WTC11 (cell line): Measurements from ENCODE around the gene SMURF1. TPM values are rescaled to one million over a fixed set of nuclear protein-coding genes. Genes with fewer than 3 reads are reported as not detected.

Source experiments
- ATAC-seq: fragments of 200-7000 bp; cut with Tn5 transposase; 2 replicates; pipeline ENCODE4 v1.10.0; 2021; ENCODE audit warnings: mild to moderate bottlenecking, moderate library complexity
- CTCF ChIA-PET: fragments of 300-600 bp; sonication (Branson Sonifier 250); formaldehyde crosslinking; loops from one replicate; lab custom pipeline; 2021; ENCODE audit warnings: antibody characterized with exemption; lab: Charles Lee
- POLR2A ChIA-PET: fragments of 350-600 bp; sonication (Branson Sonifier 250); formaldehyde crosslinking; loops from one replicate; lab custom pipeline; 2021; ENCODE audit warnings: antibody characterized with exemption; lab: Charles Lee
- DNase-seq: peaks from one replicate; pipeline ENCODE4 v3.0.0; 2021; ENCODE audit warnings: low spot score
- H3K27ac Mint-ChIP-seq: 2 replicates; pipeline ENCODE4 v1.8.0; 2021; ENCODE audit warnings: mixed read lengths
- H3K27me3 Mint-ChIP-seq: 2 replicates; pipeline ENCODE4 v1.8.0; 2021; ENCODE audit warnings: low read depth, mild to moderate bottlenecking, moderate library complexity, mixed read lengths
- H3K36me3 Mint-ChIP-seq: 2 replicates; pipeline ENCODE4 v1.8.0; 2021; ENCODE audit warnings: mixed read lengths
- H3K4me1 Mint-ChIP-seq: 2 replicates; pipeline ENCODE4 v1.8.0; 2022; ENCODE audit warnings: mixed read lengths
- H3K4me3 Mint-ChIP-seq: 2 replicates; pipeline ENCODE4 v1.8.0; 2021; ENCODE audit warnings: mild to moderate bottlenecking, moderate library complexity, mixed read lengths
- H3K9me3 Mint-ChIP-seq: 2 replicates; pipeline ENCODE4 v1.8.0; 2021; ENCODE audit warnings: mixed read lengths
- AFF4 ChIP-seq: sonication (generic); formaldehyde crosslinking; IDR thresholded peaks from 2 replicates; pipeline ENCODE4 v1.8.1; 2023; ENCODE audit warnings: mild to moderate bottlenecking, missing genetic modification reagents, borderline replicate concordance
- ATF1 ChIP-seq: sonication (generic); formaldehyde crosslinking; IDR thresholded peaks from 2 replicates; pipeline ENCODE4 v1.8.1; 2023; ENCODE audit warnings: mild to moderate bottlenecking, moderate library complexity, missing genetic modification reagents
- CDX4 ChIP-seq: fragments of 250-450 bp; sonication (Bioruptor Pico); IDR thresholded peaks from 2 replicates; pipeline ENCODE4 v1.9.0; 2021; ENCODE audit warnings: moderate library complexity, mild to moderate bottlenecking, inconsistent platforms, borderline replicate concordance
- GABPB1 ChIP-seq: sonication (generic); formaldehyde crosslinking; IDR thresholded peaks from 2 replicates; pipeline ENCODE4 v1.8.1; 2023; ENCODE audit warnings: mild to moderate bottlenecking, missing genetic modification reagents
- JUN ChIP-seq: sonication (generic); formaldehyde crosslinking; IDR thresholded peaks from 2 replicates; pipeline ENCODE4 v1.8.0; 2023; ENCODE audit warnings: mild to moderate bottlenecking, missing genetic modification reagents
- NR3C1 ChIP-seq: sonication (generic); formaldehyde crosslinking; conservative IDR thresholded peaks from 2 replicates; pipeline ENCODE4 v1.8.1; 2023; ENCODE audit warnings: low read depth, mild to moderate bottlenecking, missing genetic modification reagents
- RELA ChIP-seq: sonication (generic); formaldehyde crosslinking; IDR thresholded peaks from 2 replicates; pipeline ENCODE4 v1.8.1; 2022; ENCODE audit warnings: missing genetic modification reagents, mild to moderate bottlenecking, borderline replicate concordance
- SMAD3 ChIP-seq: sonication (generic); formaldehyde crosslinking; IDR thresholded peaks from 2 replicates; pipeline ENCODE4 v1.8.0; 2022; ENCODE audit warnings: missing genetic modification reagents, mild to moderate bottlenecking, borderline replicate concordance
- SOX15 ChIP-seq: fragments of 250-450 bp; sonication (Bioruptor Pico); IDR thresholded peaks from 2 replicates; pipeline ENCODE4 v1.9.0; 2021; ENCODE audit warnings: mild to moderate bottlenecking
- SP1 ChIP-seq: sonication (generic); formaldehyde crosslinking; conservative IDR thresholded peaks from 2 replicates; pipeline ENCODE4 v1.8.1; 2022; ENCODE audit warnings: missing genetic modification reagents
- TCF7 ChIP-seq: sonication (generic); formaldehyde crosslinking; IDR thresholded peaks from 2 replicates; pipeline ENCODE4 v1.8.0; 2022; ENCODE audit warnings: mild to moderate bottlenecking, low read depth, missing genetic modification reagents, moderate library complexity
- TEAD1 ChIP-seq: sonication (generic); formaldehyde crosslinking; IDR thresholded peaks from 2 replicates; pipeline ENCODE4 v1.8.0; 2022; ENCODE audit warnings: mild to moderate bottlenecking, missing genetic modification reagents
- ZNF121 ChIP-seq: sonication (generic); formaldehyde crosslinking; IDR thresholded peaks from 2 replicates; pipeline ENCODE4 v1.8.0; 2023; ENCODE audit warnings: missing genetic modification reagents
- ZNF219 ChIP-seq: sonication (generic); formaldehyde crosslinking; IDR thresholded peaks from 2 replicates; pipeline ENCODE4 v1.8.0; 2023; ENCODE audit warnings: missing genetic modification reagents, mild to moderate bottlenecking, borderline replicate concordance
- ZNF281 ChIP-seq: sonication (generic); formaldehyde crosslinking; IDR thresholded peaks from 2 replicates; pipeline ENCODE4 v1.8.0; 2023; ENCODE audit warnings: mild to moderate bottlenecking, missing genetic modification reagents
- ZNF317 ChIP-seq: sonication (generic); formaldehyde crosslinking; IDR thresholded peaks from 2 replicates; pipeline ENCODE4 v1.8.1; 2023; ENCODE audit warnings: low read depth, mild to moderate bottlenecking, moderate library complexity, missing genetic modification reagents, borderline replicate concordance
- ZNF512 ChIP-seq: sonication (generic); formaldehyde crosslinking; IDR thresholded peaks from 2 replicates; pipeline ENCODE4 v1.8.1; 2022; ENCODE audit warnings: missing genetic modification reagents, borderline replicate concordance
- total RNA-seq: library from RNA; stranded (reverse); gene quantifications from 3 replicates; pipeline ENCODE4 v1.2.3, GENCODE V29; 2021

Gene SMURF1
- total RNA-seq, 1 experiment from 2014 or later, result 23.2 TPM

GRCh38 chr7:99128076-99128950, 15.6 kb downstream of the SMURF1 start:
- no peak for ATAC-seq
- Mint-ChIP-seq H3K4me3 (no peak overlapping the region), H3K4me1 (peaks cover 34% of the 10 kb centered on the region), H3K27ac (no peak overlapping the region), H3K9me3 (no peaks in the 10 kb centered on the region), H3K27me3 (no peaks in the 10 kb centered on the region), H3K36me3 (no peaks in the 10 kb centered on the region)
- CTCF ChIA-PET, result no interaction called here
- POLR2A ChIA-PET, result no interaction called here
- TF ChIP-seq TEAD1 (CRISPR knock-in tag) (no peak), AFF4 (CRISPR knock-in tag) (no peak), NR3C1 (CRISPR knock-in tag) (no peak), TCF7 (CRISPR knock-in tag) (no peak), ATF1 (CRISPR knock-in tag) (no peak), SOX15 (CRISPR knock-in tag) (no peak), JUN (CRISPR knock-in tag) (no peak), ZNF317 (no peak), ZNF219 (CRISPR knock-in tag) (no peak), CDX4 (no peak), ZNF121 (CRISPR knock-in tag) (no peak), ZNF281 (no peak), GABPB1 (no peak), RELA (CRISPR knock-in tag) (no peak)
- no peak for DNase-seq

GRCh38 chr7:99127636-99128035, 16.3 kb downstream of the SMURF1 start:
- H3K4me3 Mint-ChIP-seq, result no peak overlapping the region
- no peak for DNase-seq
- no peak overlapping the region for H3K27ac Mint-ChIP-seq
- H3K4me1 Mint-ChIP-seq, result peaks cover 28% of the 10 kb centered on the region
- no peaks in the 10 kb centered on the region for H3K9me3 Mint-ChIP-seq
- no peak for ATAC-seq
- H3K27me3 Mint-ChIP-seq, result no peaks in the 10 kb centered on the region
- no peak for TF ChIP-seq SP1 (CRISPR knock-in tag)
- no peak for TF ChIP-seq SMAD3
- TF ChIP-seq ZNF512, result no peak
- no peak for TF ChIP-seq ZNF219 (CRISPR knock-in tag)
- CTCF ChIA-PET, result interaction anchor here (0.9 kb wide), 2 partner anchors 10 to 91 kb away, joined by 3 to 6 read pairs; no protein-coding TSS in a partner anchor
- no peaks in the 10 kb centered on the region for H3K36me3 Mint-ChIP-seq
- POLR2A ChIA-PET, result interaction anchor here (0.7 kb wide), 1 partner anchor 119 kb away, joined by 3 read pairs; no protein-coding TSS in a partner anchor
